Panc1 (cell line): Measurements from ENCODE around the gene FAM107B. TPM values are rescaled to one million over a fixed set of nuclear protein-coding genes. Genes with fewer than 3 reads are reported as not detected.

Experiments
- ATAC-seq: fragments of 200-7000 bp; cut with Tn5 transposase; 2 replicates; pipeline ENCODE4 v1.9.1; 2020; ENCODE audit warnings: mild to moderate bottlenecking, moderate library complexity
- BruUV-seq: library from RNA; stranded (reverse); fragments of 400-500 nt; replicated peaks from 2 replicates; lab custom pipeline; 2021; lab: Mats Ljungman, UMichigan
- CTCF ChIA-PET: fragments of 300-600 bp; sonication (Branson Sonifier 250); formaldehyde crosslinking; loops from one replicate; lab custom pipeline; 2022; ENCODE audit warnings: antibody characterized with exemption; lab: Charles Lee
- POLR2A ChIA-PET: fragments of 300-600 bp; sonication (Branson Sonifier 250); formaldehyde crosslinking; loops from one replicate; lab custom pipeline; 2022; ENCODE audit warnings: antibody characterized with exemption; lab: Charles Lee
- DNase-seq: peaks from one replicate; pipeline ENCODE4 v3.0.0-alpha.2; 2010; ENCODE audit warnings: low read depth, low spot score
- H3K27ac ChIP-seq: 2 replicates; pipeline ENCODE4 v1.5.1; 2011; ENCODE audit warnings: mild to moderate bottlenecking, low read length, inconsistent platforms
- H3K27me3 ChIP-seq: fragments of 200-500 bp; sonication (Bioruptor generic); 2 replicates; pipeline ENCODE4 v1.6.0; 2014; ENCODE audit warnings: low read length, inconsistent platforms; ENCODE audit not compliant: control insufficient read depth, insufficient read depth
- H3K36me3 ChIP-seq: fragments of 200-500 bp; sonication (Bioruptor generic); 2 replicates; pipeline ENCODE4 v1.5.1; 2014; ENCODE audit warnings: inconsistent platforms, mild to moderate bottlenecking, low read length, moderate library complexity; ENCODE audit not compliant: control insufficient read depth, insufficient read depth
- H3K4me1 ChIP-seq: 2 replicates; pipeline ENCODE4 v1.5.1; 2011; ENCODE audit warnings: inconsistent platforms, mild to moderate bottlenecking, low read length, moderate library complexity; ENCODE audit not compliant: control insufficient read depth, insufficient read depth
- H3K4me3 ChIP-seq, 2 experiments: 2 replicates each; pipeline ENCODE4 v1.5.1; 2011 to 2012; ENCODE audit warnings: low read depth in 2 of 2, low read length in 2 of 2, mild to moderate bottlenecking in 2 of 2, inconsistent platforms in 1 of 2, moderate library complexity in 1 of 2
- H3K9me3 ChIP-seq: fragments of 200-500 bp; sonication (Bioruptor generic); 2 replicates; pipeline ENCODE4 v1.5.1; 2014; ENCODE audit warnings: low read depth, mild to moderate bottlenecking, inconsistent platforms, low read length, moderate library complexity; ENCODE audit not compliant: control insufficient read depth, insufficient read depth
- POLR2AphosphoS5 ChIP-seq: IDR thresholded peaks from 2 replicates; pipeline ENCODE4 v1.6.1; 2012; ENCODE audit warnings: mild to moderate bottlenecking, low read depth, low read length, moderate library complexity
- SIN3A ChIP-seq: IDR thresholded peaks from 2 replicates; pipeline ENCODE4 v1.6.1; 2012; ENCODE audit warnings: low read depth, mild to moderate bottlenecking, low read length, moderate library complexity, borderline replicate concordance; ENCODE audit not compliant: insufficient read depth
- TCF7L2 ChIP-seq: IDR thresholded peaks from 2 replicates; pipeline ENCODE4 v1.6.1; 2011; ENCODE audit warnings: mild to moderate bottlenecking, low read depth, low read length, inconsistent platforms
- in situ Hi-C: cut with HindIII; loops from 2 replicates; pipeline ENCODE4 v1.10.0; 2016; ENCODE audit warnings: low sequenced_read_pairs, low pct_unique_long_range_greater_than_20kb
- intact Hi-C: fragments of 100-400 bp; cut with micrococcal nuclease; formaldehyde crosslinking; loops from one replicate; pipeline ENCODE4 v1.10.0; 2022; ENCODE audit not compliant: unreplicated experiment
- total RNA-seq: library from RNA; stranded (reverse); gene quantifications from one replicate; pipeline ENCODE4 v1.2.1, GENCODE V29; 2021; ENCODE audit not compliant: unreplicated experiment
- TF ChIP-seq, protein P1 (sequence below), 2 experiments: IDR thresholded peaks; 2 replicates each; pipeline ENCODE4 v1.6.1; 2011 to 2012; ENCODE audit warnings: low read depth in 2 of 2, control low read depth in 1 of 2, low read length in 1 of 2, mild to moderate bottlenecking in 1 of 2, moderate library complexity in 1 of 2; ENCODE audit not compliant: insufficient read depth in 1 of 2
- TF ChIP-seq, protein P2 (sequence below): fragments of 450-650 bp; IDR thresholded peaks from 2 replicates; pipeline ENCODE4 v1.5.1; 2017; ENCODE audit warnings: mild to moderate bottlenecking

Gene FAM107B
- total RNA-seq, 1 experiment from 2014 or later, result 13.4 TPM

DNA sequence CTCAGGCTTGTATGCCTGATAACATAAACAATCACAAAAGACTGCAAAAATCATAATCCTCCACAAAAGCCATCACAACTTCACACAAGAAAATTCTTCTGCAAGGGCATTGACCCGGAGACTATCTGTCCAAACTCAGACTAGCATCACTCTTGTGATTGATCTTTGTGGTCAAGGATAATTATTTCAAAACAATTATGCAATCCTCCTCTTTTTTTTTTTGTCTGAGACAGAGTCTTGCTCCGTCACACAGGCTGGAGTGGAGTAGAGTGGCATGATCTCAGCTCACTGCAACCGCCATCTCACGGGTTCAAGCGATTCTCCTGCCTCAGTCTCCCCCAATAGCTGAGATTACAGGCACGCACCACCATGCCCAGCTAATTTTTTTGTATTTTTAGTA, 41.0 kb upstream of the FAM107B start:
- in situ Hi-C loops, result no loop called here

DNA sequence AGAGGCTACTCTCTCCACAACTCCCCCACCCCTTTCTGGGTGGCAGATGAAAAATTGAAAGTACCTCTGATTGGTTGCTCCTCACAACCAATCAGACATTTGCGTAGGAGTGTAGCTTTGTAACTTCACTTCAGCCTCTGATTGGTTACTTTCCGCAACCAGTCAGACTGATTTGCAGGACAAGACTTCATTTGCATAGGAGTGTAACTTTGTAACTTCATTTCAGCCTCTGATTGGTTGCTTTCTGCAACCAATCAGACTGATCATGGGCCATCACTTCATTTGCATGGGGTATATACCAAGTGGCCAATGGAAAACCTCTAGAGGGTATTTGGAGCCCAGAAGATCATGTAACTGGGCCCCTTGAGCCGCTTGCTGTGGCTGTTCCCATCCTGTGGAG, 37.6 kb upstream of the FAM107B start:
- in situ Hi-C loops, result no loop called here
- H3K4me3 ChIP-seq, result no peak overlapping the region
- DNase-seq (no peak), ATAC-seq (no peak)
- H3K27ac ChIP-seq, result no peak overlapping the region
- TF ChIP-seq, protein P1, sequence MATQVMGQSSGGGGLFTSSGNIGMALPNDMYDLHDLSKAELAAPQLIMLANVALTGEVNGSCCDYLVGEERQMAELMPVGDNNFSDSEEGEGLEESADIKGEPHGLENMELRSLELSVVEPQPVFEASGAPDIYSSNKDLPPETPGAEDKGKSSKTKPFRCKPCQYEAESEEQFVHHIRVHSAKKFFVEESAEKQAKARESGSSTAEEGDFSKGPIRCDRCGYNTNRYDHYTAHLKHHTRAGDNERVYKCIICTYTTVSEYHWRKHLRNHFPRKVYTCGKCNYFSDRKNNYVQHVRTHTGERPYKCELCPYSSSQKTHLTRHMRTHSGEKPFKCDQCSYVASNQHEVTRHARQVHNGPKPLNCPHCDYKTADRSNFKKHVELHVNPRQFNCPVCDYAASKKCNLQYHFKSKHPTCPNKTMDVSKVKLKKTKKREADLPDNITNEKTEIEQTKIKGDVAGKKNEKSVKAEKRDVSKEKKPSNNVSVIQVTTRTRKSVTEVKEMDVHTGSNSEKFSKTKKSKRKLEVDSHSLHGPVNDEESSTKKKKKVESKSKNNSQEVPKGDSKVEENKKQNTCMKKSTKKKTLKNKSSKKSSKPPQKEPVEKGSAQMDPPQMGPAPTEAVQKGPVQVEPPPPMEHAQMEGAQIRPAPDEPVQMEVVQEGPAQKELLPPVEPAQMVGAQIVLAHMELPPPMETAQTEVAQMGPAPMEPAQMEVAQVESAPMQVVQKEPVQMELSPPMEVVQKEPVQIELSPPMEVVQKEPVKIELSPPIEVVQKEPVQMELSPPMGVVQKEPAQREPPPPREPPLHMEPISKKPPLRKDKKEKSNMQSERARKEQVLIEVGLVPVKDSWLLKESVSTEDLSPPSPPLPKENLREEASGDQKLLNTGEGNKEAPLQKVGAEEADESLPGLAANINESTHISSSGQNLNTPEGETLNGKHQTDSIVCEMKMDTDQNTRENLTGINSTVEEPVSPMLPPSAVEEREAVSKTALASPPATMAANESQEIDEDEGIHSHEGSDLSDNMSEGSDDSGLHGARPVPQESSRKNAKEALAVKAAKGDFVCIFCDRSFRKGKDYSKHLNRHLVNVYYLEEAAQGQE (IDR thresholded peaks at IDR 0.05; ENCODE audit: insufficient read depth in 1 of 2, low read depth in 2 of 2, low read length in 1 of 2), result no peak
- no peak for TF ChIP-seq TCF7L2
- TF ChIP-seq POLR2AphosphoS5, result no peak
- no peak for TF ChIP-seq SIN3A
- TF ChIP-seq, protein P2, sequence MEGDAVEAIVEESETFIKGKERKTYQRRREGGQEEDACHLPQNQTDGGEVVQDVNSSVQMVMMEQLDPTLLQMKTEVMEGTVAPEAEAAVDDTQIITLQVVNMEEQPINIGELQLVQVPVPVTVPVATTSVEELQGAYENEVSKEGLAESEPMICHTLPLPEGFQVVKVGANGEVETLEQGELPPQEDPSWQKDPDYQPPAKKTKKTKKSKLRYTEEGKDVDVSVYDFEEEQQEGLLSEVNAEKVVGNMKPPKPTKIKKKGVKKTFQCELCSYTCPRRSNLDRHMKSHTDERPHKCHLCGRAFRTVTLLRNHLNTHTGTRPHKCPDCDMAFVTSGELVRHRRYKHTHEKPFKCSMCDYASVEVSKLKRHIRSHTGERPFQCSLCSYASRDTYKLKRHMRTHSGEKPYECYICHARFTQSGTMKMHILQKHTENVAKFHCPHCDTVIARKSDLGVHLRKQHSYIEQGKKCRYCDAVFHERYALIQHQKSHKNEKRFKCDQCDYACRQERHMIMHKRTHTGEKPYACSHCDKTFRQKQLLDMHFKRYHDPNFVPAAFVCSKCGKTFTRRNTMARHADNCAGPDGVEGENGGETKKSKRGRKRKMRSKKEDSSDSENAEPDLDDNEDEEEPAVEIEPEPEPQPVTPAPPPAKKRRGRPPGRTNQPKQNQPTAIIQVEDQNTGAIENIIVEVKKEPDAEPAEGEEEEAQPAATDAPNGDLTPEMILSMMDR, result no peak
- no TSS peak for BruUV-seq
- H3K9me3 ChIP-seq, result no peaks in the 10 kb centered on the region
- intact Hi-C loops, result no loop called here
- CTCF ChIA-PET, result no interaction called here
- no peaks in the 10 kb centered on the region for H3K27me3 ChIP-seq
- no peaks in the 10 kb centered on the region for H3K36me3 ChIP-seq
- POLR2A ChIA-PET, result no interaction called here
- no peaks in the 10 kb centered on the region for H3K4me1 ChIP-seq

More for the DNA sequence above, 41.0 kb upstream of the FAM107B start:
- TF ChIP-seq, protein P1 (IDR thresholded peaks at IDR 0.05; ENCODE audit: insufficient read depth in 1 of 2, low read depth in 2 of 2, low read length in 1 of 2), result no peak
- TF ChIP-seq, protein P2, result no peak
- H3K36me3 ChIP-seq, result no peaks in the 10 kb centered on the region
- DNase-seq (no peak), ATAC-seq (no peak)
- ChIA-PET POLR2A (no interaction called here), CTCF (no interaction called here)
- intact Hi-C loops, result no loop called here
- no TSS peak for BruUV-seq
- H3K27me3 ChIP-seq, result no peaks in the 10 kb centered on the region
- no peak overlapping the region for H3K27ac ChIP-seq
- H3K4me3 ChIP-seq, result no peak overlapping the region
- no peaks in the 10 kb centered on the region for H3K4me1 ChIP-seq
- no peaks in the 10 kb centered on the region for H3K9me3 ChIP-seq
